ENCODE results near the gene CD7.

Gene CD7

GRCh38 chr17:82313195-82314011 is 4.0 kb downstream of the CD7 start:
- Mint-ChIP-seq H3K36me3 (ENCODE audit: low read depth) (no peaks in the 10 kb centered on the region), H3K4me1 (peaks cover 11% of the 10 kb centered on the region), H3K27me3 (ENCODE audit: low read depth) (peaks cover 25% of the 10 kb centered on the region), H3K4me3 (no peak overlapping the region), H3K9me3 (no peaks in the 10 kb centered on the region), H3K27ac (no peak overlapping the region)
- TF ChIP-seq CTCF (IDR thresholded peaks at IDR 0.05; ENCODE audit: unreplicated experiment in 3 of 3) = no peak

- H3K27me3 Mint-ChIP-seq (ENCODE audit: low read depth) = peaks cover 23% of the 10 kb centered on the region
Observed at GRCh38 chr17:82311971-82312370, 5.4 kb downstream of the CD7 start.

GRCh38 chr17:82310877-82311276 is 6.5 kb downstream of the CD7 start:
- Mint-ChIP-seq H3K4me1 (peaks cover 21% of the 10 kb centered on the region), H3K36me3 (ENCODE audit: low read depth) (no peaks in the 10 kb centered on the region), H3K27ac (no peak overlapping the region), H3K9me3 (no peaks in the 10 kb centered on the region), H3K27me3 (ENCODE audit: low read depth) (peaks cover 15% of the 10 kb centered on the region), H3K4me3 (no peak overlapping the region)
- TF ChIP-seq CTCF (IDR thresholded peaks at IDR 0.05; ENCODE audit: unreplicated experiment in 3 of 3) = no peak

More at GRCh38 chr17:82311971-82312370, 5.4 kb downstream of the CD7 start:
- Mint-ChIP-seq H3K27ac (no peak overlapping the region), H3K36me3 (ENCODE audit: low read depth) (no peaks in the 10 kb centered on the region), H3K4me1 (peaks cover 16% of the 10 kb centered on the region), H3K9me3 (no peaks in the 10 kb centered on the region), H3K4me3 (no peak overlapping the region)
- TF ChIP-seq CTCF (IDR thresholded peaks at IDR 0.05; ENCODE audit: unreplicated experiment in 3 of 3) = no peak

- no peak overlapping the region for H3K4me3 Mint-ChIP-seq
- no peak overlapping the region for H3K27ac Mint-ChIP-seq
- no peak for TF ChIP-seq CTCF (IDR thresholded peaks at IDR 0.05; ENCODE audit: unreplicated experiment in 3 of 3)
- H3K4me1 Mint-ChIP-seq = peaks cover 17% of the 10 kb centered on the region
- peaks cover 15% of the 10 kb centered on the region for H3K27me3 Mint-ChIP-seq (ENCODE audit: low read depth)
- no peaks in the 10 kb centered on the region for H3K36me3 Mint-ChIP-seq (ENCODE audit: low read depth)
- no peaks in the 10 kb centered on the region for H3K9me3 Mint-ChIP-seq
Observed at GRCh38 chr17:82309656-82310570, 7.5 kb downstream of the CD7 start.

- Mint-ChIP-seq H3K27ac (peak overlapping the region in 2 of 3 experiments; percentile 25 to 52), H3K27me3 (ENCODE audit: low read depth) (peaks cover 5% of the 10 kb centered on the region), H3K9me3 (no peaks in the 10 kb centered on the region), H3K36me3 (ENCODE audit: low read depth) (no peaks in the 10 kb centered on the region), H3K4me3 (no peak overlapping the region), H3K4me1 (peaks cover 25% of the 10 kb centered on the region)
- TF ChIP-seq CTCF (IDR thresholded peaks at IDR 0.05; ENCODE audit: unreplicated experiment in 3 of 3) = no peak
Observed at GRCh38 chr17:82305727-82306300, 11.6 kb downstream of the CD7 start.
